SK-N-MC (cell line): ENCODE measurements around the gene CDKN1A.

Source experiments
- EZH2 ChIP-seq: fragments of 200-600 bp; sonication (generic); IDR thresholded peaks from one replicate; pipeline ENCODE4 v1.6.1; 2017; ENCODE audit warnings: antibody characterized with exemption
- POLR2AphosphoS5 ChIP-seq: IDR thresholded peaks from 2 replicates; pipeline ENCODE4 v1.6.1; 2012; ENCODE audit warnings: mild to moderate bottlenecking, low read depth, low read length, borderline replicate concordance

GRCh38 chr6:36642913-36643817 lies 35.3 kb upstream of the CDKN1A start:
- TF ChIP-seq POLR2AphosphoS5 (no peak), EZH2 (no peak)
